Liver (tissue), 9 donors: ENCODE data around the gene EVI2A. TPM values are rescaled to one million over a fixed set of nuclear protein-coding genes. Genes with fewer than 3 reads are reported as not detected.
A peak's percentile ranks its signal among the peaks of the same experiment; 100 is the strongest.

Experiments
- DNase-seq: peaks from one replicate; pipeline ENCODE4 v3.0.0-alpha.2; 2017; ENCODE audit warnings: low spot score
- H3K27ac ChIP-seq, 2 donors: one replicate each; pipeline ENCODE4 v1.7.0; 2013; ENCODE audit warnings: inconsistent platforms in 2 of 2, low read length in 2 of 2, control low read depth in 1 of 2, low read depth in 1 of 2, mild to moderate bottlenecking in 1 of 2
- H3K27me3 ChIP-seq, 4 donors: one replicate each; pipeline versions ENCODE4 v1.6.1 to v1.7.0; 2013; ENCODE audit warnings: low read length in 3 of 4, inconsistent platforms in 1 of 4, mild to moderate bottlenecking in 1 of 4, moderate library complexity in 1 of 4; ENCODE audit not compliant: control insufficient read depth in 4 of 4, insufficient read depth in 4 of 4
- H3K36me3 ChIP-seq, 4 donors: one replicate each; pipeline versions ENCODE4 v1.6.1 to v1.7.0; 2013; ENCODE audit warnings: low read length in 3 of 4, mild to moderate bottlenecking in 3 of 4, low read depth in 1 of 4, moderate library complexity in 1 of 4; ENCODE audit not compliant: control insufficient read depth in 4 of 4, insufficient read depth in 3 of 4
- H3K4me1 ChIP-seq, 4 donors: one replicate each; pipeline versions ENCODE4 v1.6.1 to v1.7.0; 2013; ENCODE audit warnings: low read length in 3 of 4, mild to moderate bottlenecking in 3 of 4, moderate library complexity in 1 of 4; ENCODE audit not compliant: control insufficient read depth in 4 of 4, insufficient read depth in 4 of 4
- H3K4me3 ChIP-seq, 3 donors: one replicate each; pipeline versions ENCODE4 v1.6.1 to v1.7.0; 2013; ENCODE audit warnings: low read length in 3 of 3, control low read depth in 1 of 3, low read depth in 1 of 3, mild to moderate bottlenecking in 1 of 3
- H3K9ac ChIP-seq, 2 donors: one replicate each; pipeline ENCODE4 v1.7.0; 2013; ENCODE audit warnings: low read length in 2 of 2, mild to moderate bottlenecking in 2 of 2, moderate library complexity in 2 of 2, control low read depth in 1 of 2, low read depth in 1 of 2
- H3K9me3 ChIP-seq, 4 donors: one replicate each; pipeline versions ENCODE4 v1.6.1 to v1.7.0; 2013; ENCODE audit warnings: low read length in 3 of 4; ENCODE audit not compliant: control insufficient read depth in 4 of 4
- EGR1 ChIP-seq, 2 donors: IDR thresholded peaks; 2 replicates each; pipeline ENCODE4 v1.6.1; 2016 to 2018; ENCODE audit warnings: antibody characterized with exemption in 2 of 2, low read depth in 2 of 2
- FOXA1 ChIP-seq: IDR thresholded peaks from 2 replicates; pipeline ENCODE4 v1.6.1; 2016; ENCODE audit warnings: antibody characterized with exemption
- FOXA2 ChIP-seq: IDR thresholded peaks from 2 replicates; pipeline ENCODE4 v1.6.1; 2016; ENCODE audit warnings: antibody characterized with exemption
- GABPA ChIP-seq, 2 donors: IDR thresholded peaks in 1 of 2; conservative IDR thresholded peaks in 1 of 2; 2 replicates each; pipeline ENCODE4 v1.6.1; 2016; ENCODE audit warnings: antibody characterized with exemption in 2 of 2, mild to moderate bottlenecking in 1 of 2, moderate library complexity in 1 of 2
- HNF4A ChIP-seq, 2 donors: conservative IDR thresholded peaks; 2 replicates each; pipeline ENCODE4 v1.6.1; 2016; ENCODE audit warnings: antibody characterized with exemption in 2 of 2, mild to moderate bottlenecking in 2 of 2
- HNF4G ChIP-seq: IDR thresholded peaks from 2 replicates; pipeline ENCODE4 v1.6.1; 2016; ENCODE audit warnings: antibody characterized with exemption
- JUND ChIP-seq, 2 donors: IDR thresholded peaks; 2 replicates each; pipeline ENCODE4 v1.6.1; 2016; ENCODE audit warnings: antibody characterized with exemption in 2 of 2
- MAX ChIP-seq: IDR thresholded peaks from 2 replicates; pipeline ENCODE4 v1.6.1; 2016; ENCODE audit warnings: antibody characterized with exemption
- NR2F2 ChIP-seq: IDR thresholded peaks from 2 replicates; pipeline ENCODE4 v1.6.1; 2016; ENCODE audit warnings: antibody characterized with exemption
- RAD21 ChIP-seq, 2 donors: IDR thresholded peaks; 2 replicates each; pipeline ENCODE4 v1.6.1; 2016; ENCODE audit warnings: antibody characterized with exemption in 2 of 2, mild to moderate bottlenecking in 2 of 2
- SP1 ChIP-seq: IDR thresholded peaks from 2 replicates; pipeline ENCODE4 v1.6.1; 2018; ENCODE audit warnings: antibody characterized with exemption, mild to moderate bottlenecking
- TAF1 ChIP-seq: conservative IDR thresholded peaks from 2 replicates; pipeline ENCODE4 v1.6.1; 2016; ENCODE audit warnings: antibody characterized with exemption, mild to moderate bottlenecking
- YY1 ChIP-seq: IDR thresholded peaks from 2 replicates; pipeline ENCODE4 v1.6.1; 2016; ENCODE audit warnings: antibody characterized with exemption, mild to moderate bottlenecking
- WGBS: extraction: QIAGEN DNeasy Blood & Tissue Kit; methylation state at CpG from one replicate; pipeline ENCODE4 v1.1.7; 2013; 5-methylcytosine and 5-hydroxymethylcytosine counted together
- polyA plus RNA-seq, 2 donors: library from polyadenylated mRNA; stranded (reverse) in 1 of 2; unstranded in 1 of 2; fragments of 200-250 nt in 1 of 2; fragments of >200 nt in 1 of 2; fragmentation: Nextera tagmentation in 1 of 2; extraction: Ambion mirVana in 1 of 2; gene quantifications; one replicate each; pipeline versions ENCODE4 v1.2.1 to v1.2.3, GENCODE V29; 2013 to 2015
- total RNA-seq, 2 donors: library from RNA; depleted of rRNA; stranded (reverse); fragments of >200 nt; gene quantifications; one replicate each; pipeline ENCODE4 v1.2.3, GENCODE V29; 2014
- TF ChIP-seq, protein P1 (sequence below): fragments of 150-350 bp; IDR thresholded peaks from 2 replicates; pipeline ENCODE4 v1.5.1; 2017; ENCODE audit warnings: improper control_type of control experiment, low read depth, low read length; ENCODE audit not compliant: missing input control
- TF ChIP-seq, protein P2 (sequence below): IDR thresholded peaks from 2 replicates; pipeline ENCODE4 v1.6.1; 2016; ENCODE audit warnings: antibody characterized with exemption, mild to moderate bottlenecking
- donor health status: healthy.
- donor health status: healthy.
- donor health status: healthy.
- donor health status: healthy.
- donor health status: healthy.

The EVI2A gene
- total RNA-seq (1 to 10 TPM; 2.1 to 2.8 TPM), polyA plus RNA-seq (1 to 10 TPM; 1.1 to 2.0 TPM)

DNA sequence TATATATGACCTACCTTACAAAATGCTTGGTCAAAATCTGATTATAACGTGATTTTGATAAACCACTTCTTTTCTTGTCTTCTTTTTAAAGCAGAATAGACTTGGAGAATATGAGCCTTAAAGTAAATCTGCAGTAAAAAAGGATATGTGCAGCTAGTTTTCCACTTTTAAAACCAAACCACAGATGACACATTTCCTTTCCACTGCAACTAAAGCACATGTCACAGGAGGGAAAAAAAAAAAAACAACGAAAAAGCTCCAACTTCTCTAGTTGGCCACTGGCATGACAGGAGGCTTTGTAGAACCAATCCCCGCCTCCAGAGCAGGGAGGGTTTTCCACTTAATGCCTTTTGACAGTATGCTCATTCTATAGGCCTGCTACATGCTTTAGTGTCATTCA is at the start of gene EVI2A:
TSS of gene EVI2A (minus strand) at position 142 of the 400 bp plus-strand sequence. CDS start 2,609 bp downstream, outside the sequence.
- Histone ChIP-seq H3K9me3 (no peaks in the 10 kb centered on the region), H3K27ac (peak within 1 kb of the TSS in 1 of 2 donors; percentile 59), H3K9ac (peak within 1 kb of the TSS; percentile 38 to 76), H3K36me3 (peaks cover 0 to 4% (median 1%) of the 10 kb centered on the region in 4 donors), H3K4me1 (no peaks in the 10 kb centered on the region), H3K27me3 (no peaks in the 10 kb centered on the region), H3K4me3 (peak within 1 kb of the TSS in 1 of 3 donors; percentile 25)
- WGBS: 75% methylated on average over 3 of the region's 3 CpGs
- no peak for DNase-seq
- TF ChIP-seq, protein P1, sequence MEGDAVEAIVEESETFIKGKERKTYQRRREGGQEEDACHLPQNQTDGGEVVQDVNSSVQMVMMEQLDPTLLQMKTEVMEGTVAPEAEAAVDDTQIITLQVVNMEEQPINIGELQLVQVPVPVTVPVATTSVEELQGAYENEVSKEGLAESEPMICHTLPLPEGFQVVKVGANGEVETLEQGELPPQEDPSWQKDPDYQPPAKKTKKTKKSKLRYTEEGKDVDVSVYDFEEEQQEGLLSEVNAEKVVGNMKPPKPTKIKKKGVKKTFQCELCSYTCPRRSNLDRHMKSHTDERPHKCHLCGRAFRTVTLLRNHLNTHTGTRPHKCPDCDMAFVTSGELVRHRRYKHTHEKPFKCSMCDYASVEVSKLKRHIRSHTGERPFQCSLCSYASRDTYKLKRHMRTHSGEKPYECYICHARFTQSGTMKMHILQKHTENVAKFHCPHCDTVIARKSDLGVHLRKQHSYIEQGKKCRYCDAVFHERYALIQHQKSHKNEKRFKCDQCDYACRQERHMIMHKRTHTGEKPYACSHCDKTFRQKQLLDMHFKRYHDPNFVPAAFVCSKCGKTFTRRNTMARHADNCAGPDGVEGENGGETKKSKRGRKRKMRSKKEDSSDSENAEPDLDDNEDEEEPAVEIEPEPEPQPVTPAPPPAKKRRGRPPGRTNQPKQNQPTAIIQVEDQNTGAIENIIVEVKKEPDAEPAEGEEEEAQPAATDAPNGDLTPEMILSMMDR: no peak
- peak in 1 of 2 donors; percentile 6 for TF ChIP-seq RAD21 (IDR thresholded peaks at IDR 0.05)
- peak; percentile 10 for TF ChIP-seq MAX

GRCh38 chr17:31369266-31369665 is 47.8 kb upstream of the EVI2A start:
- H3K27ac ChIP-seq: no peak overlapping the region
- no peak overlapping the region for H3K4me3 ChIP-seq
- H3K27me3 ChIP-seq: no peaks in the 10 kb centered on the region
- H3K36me3 ChIP-seq: peaks cover 1 to 6% (median 4%) of the 10 kb centered on the region in 4 donors
- H3K9me3 ChIP-seq: no peaks in the 10 kb centered on the region
- H3K9ac ChIP-seq: no peak overlapping the region
- DNase-seq: no peak
- no peak for TF ChIP-seq EGR1 (IDR thresholded peaks at IDR 0.05; ENCODE audit: low read depth in 2 of 2)
- peaks cover 0 to 2% (median 0%) of the 10 kb centered on the region in 4 donors for H3K4me1 ChIP-seq

- no peak overlapping the region for H3K9ac ChIP-seq
- H3K27me3 ChIP-seq: no peaks in the 10 kb centered on the region
- no peak for DNase-seq
- 98% methylated on average over 4 of the region's 4 CpGs for WGBS
- H3K36me3 ChIP-seq: peaks cover 1 to 10% (median 8%) of the 10 kb centered on the region in 4 donors
- no peaks in the 10 kb centered on the region for H3K9me3 ChIP-seq
- no peak for TF ChIP-seq TAF1
- TF ChIP-seq GABPA (IDR thresholded peaks at IDR 0.05 in 1 of 2, conservative IDR thresholded peaks at IDR 0.05 in 1 of 2): no peak
- no peak for TF ChIP-seq SP1
- TF ChIP-seq, protein P1: no peak
- H3K4me1 ChIP-seq: peaks cover 0 to 2% (median 0%) of the 10 kb centered on the region in 4 donors
- H3K27ac ChIP-seq: no peak overlapping the region
- H3K4me3 ChIP-seq: no peak overlapping the region
Observed at GRCh38 chr17:31366088-31366487, 44.7 kb upstream of the EVI2A start.

GRCh38 chr17:31364012-31364411 is 42.6 kb upstream of the EVI2A start:
- no peak overlapping the region for H3K27ac ChIP-seq
- TF ChIP-seq YY1 (no peak), EGR1 (IDR thresholded peaks at IDR 0.05; ENCODE audit: low read depth in 2 of 2) (no peak), FOXA1 (no peak), NR2F2 (no peak), SP1 (no peak), RAD21 (IDR thresholded peaks at IDR 0.05) (no peak), HNF4G (no peak), FOXA2 (no peak), HNF4A (conservative IDR thresholded peaks at IDR 0.05) (no peak), GABPA (IDR thresholded peaks at IDR 0.05 in 1 of 2, conservative IDR thresholded peaks at IDR 0.05 in 1 of 2) (no peak), JUND (IDR thresholded peaks at IDR 0.05) (no peak)
- TF ChIP-seq, protein P2, sequence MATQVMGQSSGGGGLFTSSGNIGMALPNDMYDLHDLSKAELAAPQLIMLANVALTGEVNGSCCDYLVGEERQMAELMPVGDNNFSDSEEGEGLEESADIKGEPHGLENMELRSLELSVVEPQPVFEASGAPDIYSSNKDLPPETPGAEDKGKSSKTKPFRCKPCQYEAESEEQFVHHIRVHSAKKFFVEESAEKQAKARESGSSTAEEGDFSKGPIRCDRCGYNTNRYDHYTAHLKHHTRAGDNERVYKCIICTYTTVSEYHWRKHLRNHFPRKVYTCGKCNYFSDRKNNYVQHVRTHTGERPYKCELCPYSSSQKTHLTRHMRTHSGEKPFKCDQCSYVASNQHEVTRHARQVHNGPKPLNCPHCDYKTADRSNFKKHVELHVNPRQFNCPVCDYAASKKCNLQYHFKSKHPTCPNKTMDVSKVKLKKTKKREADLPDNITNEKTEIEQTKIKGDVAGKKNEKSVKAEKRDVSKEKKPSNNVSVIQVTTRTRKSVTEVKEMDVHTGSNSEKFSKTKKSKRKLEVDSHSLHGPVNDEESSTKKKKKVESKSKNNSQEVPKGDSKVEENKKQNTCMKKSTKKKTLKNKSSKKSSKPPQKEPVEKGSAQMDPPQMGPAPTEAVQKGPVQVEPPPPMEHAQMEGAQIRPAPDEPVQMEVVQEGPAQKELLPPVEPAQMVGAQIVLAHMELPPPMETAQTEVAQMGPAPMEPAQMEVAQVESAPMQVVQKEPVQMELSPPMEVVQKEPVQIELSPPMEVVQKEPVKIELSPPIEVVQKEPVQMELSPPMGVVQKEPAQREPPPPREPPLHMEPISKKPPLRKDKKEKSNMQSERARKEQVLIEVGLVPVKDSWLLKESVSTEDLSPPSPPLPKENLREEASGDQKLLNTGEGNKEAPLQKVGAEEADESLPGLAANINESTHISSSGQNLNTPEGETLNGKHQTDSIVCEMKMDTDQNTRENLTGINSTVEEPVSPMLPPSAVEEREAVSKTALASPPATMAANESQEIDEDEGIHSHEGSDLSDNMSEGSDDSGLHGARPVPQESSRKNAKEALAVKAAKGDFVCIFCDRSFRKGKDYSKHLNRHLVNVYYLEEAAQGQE: no peak

More at GRCh38 chr17:31364012-31364411, 42.6 kb upstream of the EVI2A start:
- H3K9me3 ChIP-seq: no peaks in the 10 kb centered on the region
- H3K27me3 ChIP-seq: no peaks in the 10 kb centered on the region
- H3K4me3 ChIP-seq: no peak overlapping the region
- 97% methylated on average over 6 of the region's 6 CpGs for WGBS
- no peak overlapping the region for H3K9ac ChIP-seq
- DNase-seq: no peak
- H3K4me1 ChIP-seq: no peaks in the 10 kb centered on the region
- H3K36me3 ChIP-seq: peaks cover 1 to 19% (median 16%) of the 10 kb centered on the region in 4 donors
